Measurements from ENCODE around the gene LSMEM2.
A peak's percentile ranks its signal among the peaks of the same experiment; 100 is the strongest.

LSMEM2 gene

GRCh38 chr3:50324351-50325112, 45.6 kb downstream of the LSMEM2 start:
- DNase-seq: peak; percentile 85

DNA sequence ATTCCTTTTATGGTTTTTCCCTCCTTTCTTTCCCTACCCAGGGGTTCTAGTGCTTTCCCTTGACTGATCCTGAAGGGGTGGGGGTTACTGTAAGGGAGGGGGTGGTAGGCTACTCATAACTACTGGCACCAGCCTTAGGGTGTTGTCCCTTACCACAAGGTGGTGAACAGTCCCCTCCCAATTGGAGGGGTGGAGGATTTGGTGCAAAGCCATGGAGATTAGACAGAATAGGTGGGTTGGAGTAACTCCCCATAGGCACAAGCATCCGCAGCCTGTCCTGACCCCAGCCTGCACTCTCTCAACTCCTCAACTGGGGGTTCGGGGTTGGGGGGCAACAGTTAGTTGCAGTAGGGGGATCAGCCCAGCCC, 46.2 kb downstream of the LSMEM2 start:
- DNase-seq: no peak

- no peak for DNase-seq
Observed at GRCh38 chr3:50325497-50326181, 46.8 kb downstream of the LSMEM2 start.

- no peak for DNase-seq
Observed at GRCh38 chr3:50326182-50326541, 47.3 kb downstream of the LSMEM2 start.

- no peak for DNase-seq
Observed at GRCh38 chr3:50327129-50327528, 48.2 kb downstream of the LSMEM2 start.

- DNase-seq: peak; percentile 96
Observed at GRCh38 chr3:50327943-50328691, 49.2 kb downstream of the LSMEM2 start, which contains the start of gene TUSC2. Gene TUSC2, minus strand, starts transcription at chr3:50328223. Its CDS starts 124 bp downstream, at chr3:50328099.

DNA sequence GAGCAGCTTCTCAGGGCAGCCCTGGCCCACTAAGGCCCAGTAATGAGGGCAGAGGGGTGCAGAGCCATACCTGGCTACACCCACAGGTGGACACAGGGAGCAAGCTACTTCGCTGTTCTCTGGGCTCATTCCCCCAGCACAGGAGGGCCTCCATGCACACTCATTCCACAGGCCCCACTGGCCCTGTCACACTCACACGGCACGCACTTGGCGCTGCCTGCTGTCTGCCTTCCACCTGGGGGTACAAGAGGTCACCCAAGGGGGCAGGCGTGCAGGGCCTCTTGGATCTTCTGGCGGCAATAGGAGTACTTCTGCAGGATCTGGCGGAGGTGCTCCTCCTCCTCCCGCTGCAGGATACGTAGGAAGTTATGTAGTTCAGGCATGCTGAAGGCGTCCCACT, 51.4 kb downstream of the LSMEM2 start:
- no peak for DNase-seq

DNA sequence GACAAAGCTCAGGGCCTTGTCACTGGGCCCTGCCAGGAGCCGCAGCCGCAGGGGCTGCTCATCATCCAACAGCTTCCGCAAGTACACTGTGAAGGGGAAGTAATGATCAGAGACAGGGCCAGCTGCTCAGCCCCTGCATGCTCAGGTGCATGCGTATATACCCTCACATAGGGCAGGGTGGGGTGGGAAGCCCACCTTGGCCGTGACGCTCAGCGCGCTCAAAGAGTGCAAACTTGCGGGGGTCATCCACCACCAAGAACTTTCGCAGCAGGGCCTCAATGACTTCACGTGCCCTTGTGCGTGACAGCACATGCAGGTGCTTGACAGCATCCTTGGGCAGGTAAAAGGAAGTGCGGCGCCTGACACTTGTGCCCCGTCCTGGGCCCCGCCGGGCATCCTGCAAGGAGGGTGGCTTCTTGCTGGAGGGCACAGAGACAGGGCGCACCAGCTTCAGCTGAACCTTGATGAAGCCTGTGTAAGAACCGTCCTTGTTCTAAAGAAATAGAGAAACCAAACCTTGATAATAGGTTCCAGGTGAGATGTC, 52.5 kb downstream of the LSMEM2 start:
- no peak for DNase-seq

GRCh38 chr3:50333744-50334328, 54.9 kb downstream of the LSMEM2 start:
- DNase-seq: no peak

GRCh38 chr3:50334339-50335075, 55.6 kb downstream of the LSMEM2 start:
- no peak for DNase-seq

DNA sequence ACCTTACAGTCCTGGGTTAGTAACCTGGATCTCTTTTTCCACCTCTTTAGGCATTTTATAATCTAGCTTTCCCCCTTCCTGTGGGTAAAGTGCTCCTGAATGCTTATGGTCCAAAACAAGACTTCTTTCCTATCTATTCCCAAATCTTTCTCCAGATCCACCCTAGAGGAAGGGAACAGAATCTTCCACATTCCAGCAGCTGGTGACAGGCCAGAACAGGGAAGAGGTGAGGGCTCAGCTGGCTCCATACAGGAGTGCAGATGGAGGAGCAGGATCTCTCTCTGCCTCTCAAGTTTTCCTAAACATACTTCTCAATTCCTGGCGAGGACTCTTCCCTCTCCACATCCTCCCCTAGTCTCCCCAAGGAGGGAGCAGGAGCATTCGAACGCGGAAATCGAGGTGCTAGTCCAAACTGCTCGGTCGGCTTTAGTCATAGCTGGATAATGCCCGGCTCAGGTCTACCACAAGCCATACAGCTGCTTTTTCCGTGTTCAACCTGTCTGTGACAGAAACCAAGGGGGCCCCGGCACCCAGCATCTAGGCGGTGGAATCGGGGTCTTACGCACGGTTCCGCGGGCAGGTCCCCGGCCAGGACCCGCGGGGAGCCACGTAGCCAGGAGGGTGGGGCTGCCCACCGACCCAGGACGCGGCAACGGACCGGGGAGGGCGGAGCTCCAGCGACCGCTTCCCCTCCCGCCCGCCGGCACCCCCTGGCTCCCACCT, 57.7 kb downstream of the LSMEM2 start:
- no peak for DNase-seq

DNA sequence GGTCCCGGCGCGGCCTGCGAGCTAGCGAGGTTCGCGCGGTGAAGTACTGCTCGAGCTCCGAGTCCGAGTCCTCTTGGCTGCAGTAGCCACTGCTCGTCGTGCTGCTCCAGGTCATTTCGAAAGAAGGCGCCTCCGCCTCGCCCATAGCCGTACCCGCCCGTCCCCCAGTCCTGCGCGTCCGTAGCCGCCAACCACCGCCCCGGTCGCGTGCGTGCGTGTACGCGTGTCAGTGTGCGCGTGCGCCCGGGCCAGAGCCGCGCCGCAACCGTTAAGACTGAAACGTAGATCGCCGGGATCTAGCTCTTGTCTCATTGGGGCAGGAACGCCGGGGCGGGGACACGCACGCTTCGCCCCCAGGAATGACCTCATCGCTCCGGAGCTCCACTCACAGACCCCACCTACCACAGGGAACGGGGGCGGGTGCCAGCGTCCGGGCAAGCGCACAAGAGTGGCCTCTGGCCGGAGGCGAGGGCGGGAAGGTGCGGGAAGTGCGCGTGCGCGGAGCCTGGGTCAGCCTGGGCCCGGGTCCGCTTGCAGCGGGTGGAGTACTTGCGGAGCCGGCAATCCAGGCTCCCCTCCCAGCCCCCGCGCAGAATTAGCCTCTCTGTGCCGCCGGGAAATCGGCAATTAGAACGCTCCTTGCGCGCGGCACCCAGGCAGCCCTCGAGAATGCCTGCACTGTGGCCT, 58.4 kb downstream of the LSMEM2 start:
- peak; percentile 97 for DNase-seq

Data from activated CD8-positive, alpha-beta memory T cell treated with anti-CD3 and anti-CD28 coated beads for 24 hours (primary cell).